GM13977 (cell line): ENCODE measurements around the gene NBPF4.
A peak's percentile ranks its signal among the peaks of the same experiment; 100 is the strongest.
"Not testable (repeated sequence)": the region's sequence is repeated elsewhere in the genome, so short reads cannot be mapped to it uniquely, and the experiment has no call there.

Experiments used
- DNase-seq: peaks from one replicate; pipeline ENCODE4 v3.0.0; 2012; ENCODE audit warnings: low spot score
- CTCF ChIP-seq: IDR thresholded peaks from 2 replicates; pipeline ENCODE4 v1.5.1; 2012; ENCODE audit warnings: mild to moderate bottlenecking, control low read depth; ENCODE audit not compliant: insufficient read depth; ENCODE audit errors: extremely low read depth, missing control alignments
- in situ Hi-C: fragments of 300-500 bp; cut with MboI; formaldehyde crosslinking; loops from one replicate; pipeline ENCODE4 v1.12.0; 2022; ENCODE audit warnings: low sequenced_read_pairs, low pct_unique_long_range_greater_than_20kb, mixed read lengths, inconsistent platforms; ENCODE audit not compliant: unreplicated experiment

NBPF4 gene

GRCh38 chr1:108217007-108217406 is 26.9 kb downstream of the NBPF4 start:
- DNase-seq, in situ Hi-C loops: not testable (repeated sequence)

- in situ Hi-C loops, DNase-seq: not testable (repeated sequence)
Observed at GRCh38 chr1:108216028-108216890, 27.6 kb downstream of the NBPF4 start.

GRCh38 chr1:108214641-108215465 is 29.0 kb downstream of the NBPF4 start:
- in situ Hi-C loops, DNase-seq: not testable (repeated sequence)
- peak; percentile 60 for TF ChIP-seq CTCF

- in situ Hi-C loops = no loop called here
- DNase-seq = no peak
Observed at GRCh38 chr1:108211014-108211413, 32.9 kb downstream of the NBPF4 start.

GRCh38 chr1:108209456-108210108 is 34.3 kb downstream of the NBPF4 start:
- TF ChIP-seq CTCF = no peak
- in situ Hi-C loops = no loop called here
- DNase-seq = no peak

More at GRCh38 chr1:108211014-108211413, 32.9 kb downstream of the NBPF4 start:
- TF ChIP-seq CTCF = no peak

GRCh38 chr1:108208724-108209446 is 35.0 kb downstream of the NBPF4 start:
- no peak for DNase-seq

GRCh38 chr1:108203582-108203981 is 40.3 kb downstream of the NBPF4 start:
- in situ Hi-C loops, DNase-seq: not testable (repeated sequence)

More at GRCh38 chr1:108208724-108209446, 35.0 kb downstream of the NBPF4 start:
- in situ Hi-C loops = no loop called here
- no peak for TF ChIP-seq CTCF
